ENCODE data around the gene RNH1.

Gene RNH1

GRCh38 chr11:476416-476815 is 30.6 kb downstream of the RNH1 start:
- Histone ChIP-seq H3K9me2 (replicated peaks; ENCODE audit: insufficient read depth, low read length) (no peaks in the 10 kb centered on the region), H4K20me1 (ENCODE audit: insufficient read depth, low read length) (no peaks in the 10 kb centered on the region), H3K9me3 (replicated peaks; ENCODE audit: insufficient read depth, low read length) (no peaks in the 10 kb centered on the region), H3K27me3 (replicated peaks; ENCODE audit: insufficient read depth, low read length) (no peaks in the 10 kb centered on the region), H3F3A (ENCODE audit: insufficient read depth, low read length) (no peaks in the 10 kb centered on the region), H3K4me3 (ENCODE audit: low read length) (no peak overlapping the region), H2AFZ (ENCODE audit: low read length) (no peak overlapping the region), H3K79me2 (ENCODE audit: low read length) (no peaks in the 10 kb centered on the region), H3K36me3 (replicated peaks; ENCODE audit: insufficient read depth, low read length) (no peaks in the 10 kb centered on the region), H3K9ac (ENCODE audit: low read length) (no peak overlapping the region), H3K4me1 (ENCODE audit: low read length) (no peaks in the 10 kb centered on the region), H3K27ac (ENCODE audit: low read length) (no peak overlapping the region), H3K4me2 (ENCODE audit: low read depth, low read length) (no peak overlapping the region)
- no peak for DNase-seq
- no peak for TF ChIP-seq CTCF (IDR thresholded peaks at IDR 0.05; ENCODE audit: low read length)
- TF ChIP-seq EZH2 (optimal IDR thresholded peaks at IDR 0.05; ENCODE audit: low read depth, low read length) = no peak
- no peak for TF ChIP-seq EZH2phosphoT487 (IDR thresholded peaks at IDR 0.05; ENCODE audit: low read length)

GRCh38 chr11:475941-476340 is 31.1 kb downstream of the RNH1 start:
- no peak for DNase-seq
- Histone ChIP-seq H3K79me2 (ENCODE audit: low read length) (no peaks in the 10 kb centered on the region), H3K4me2 (ENCODE audit: low read depth, low read length) (no peak overlapping the region), H3K4me3 (ENCODE audit: low read length) (no peak overlapping the region), H3K27ac (ENCODE audit: low read length) (no peak overlapping the region), H3K9me2 (replicated peaks; ENCODE audit: insufficient read depth, low read length) (no peaks in the 10 kb centered on the region), H3K9me3 (replicated peaks; ENCODE audit: insufficient read depth, low read length) (no peaks in the 10 kb centered on the region), H3K27me3 (replicated peaks; ENCODE audit: insufficient read depth, low read length) (no peaks in the 10 kb centered on the region), H2AFZ (ENCODE audit: low read length) (no peak overlapping the region), H3K4me1 (ENCODE audit: low read length) (no peaks in the 10 kb centered on the region), H3K36me3 (replicated peaks; ENCODE audit: insufficient read depth, low read length) (no peaks in the 10 kb centered on the region), H4K20me1 (ENCODE audit: insufficient read depth, low read length) (no peaks in the 10 kb centered on the region), H3K9ac (ENCODE audit: low read length) (no peak overlapping the region), H3F3A (ENCODE audit: insufficient read depth, low read length) (no peaks in the 10 kb centered on the region)
- TF ChIP-seq EZH2phosphoT487 (IDR thresholded peaks at IDR 0.05; ENCODE audit: low read length) = no peak
- TF ChIP-seq EZH2 (optimal IDR thresholded peaks at IDR 0.05; ENCODE audit: low read depth, low read length) = no peak
- no peak for TF ChIP-seq CTCF (IDR thresholded peaks at IDR 0.05; ENCODE audit: low read length)

GRCh38 chr11:474914-475506 is 32.0 kb downstream of the RNH1 start:
- no peaks in the 10 kb centered on the region for H3F3A ChIP-seq (ENCODE audit: insufficient read depth, low read length)
- H3K27ac ChIP-seq (ENCODE audit: low read length) = no peak overlapping the region
- H3K9me3 ChIP-seq (replicated peaks; ENCODE audit: insufficient read depth, low read length) = no peaks in the 10 kb centered on the region
- no peaks in the 10 kb centered on the region for H4K20me1 ChIP-seq (ENCODE audit: insufficient read depth, low read length)
- no peaks in the 10 kb centered on the region for H3K27me3 ChIP-seq (replicated peaks; ENCODE audit: insufficient read depth, low read length)
- no peak for TF ChIP-seq EZH2phosphoT487 (IDR thresholded peaks at IDR 0.05; ENCODE audit: low read length)
- TF ChIP-seq EZH2 (optimal IDR thresholded peaks at IDR 0.05; ENCODE audit: low read depth, low read length) = no peak
- no peak for TF ChIP-seq CTCF (IDR thresholded peaks at IDR 0.05; ENCODE audit: low read length)
- no peak overlapping the region for H3K9ac ChIP-seq (ENCODE audit: low read length)
- no peak overlapping the region for H3K4me2 ChIP-seq (ENCODE audit: low read depth, low read length)
- no peaks in the 10 kb centered on the region for H3K4me1 ChIP-seq (ENCODE audit: low read length)
- no peak for DNase-seq
- H2AFZ ChIP-seq (ENCODE audit: low read length) = no peak overlapping the region
- no peak overlapping the region for H3K4me3 ChIP-seq (ENCODE audit: low read length)
- H3K36me3 ChIP-seq (replicated peaks; ENCODE audit: insufficient read depth, low read length) = no peaks in the 10 kb centered on the region
- H3K79me2 ChIP-seq (ENCODE audit: low read length) = no peaks in the 10 kb centered on the region
- no peaks in the 10 kb centered on the region for H3K9me2 ChIP-seq (replicated peaks; ENCODE audit: insufficient read depth, low read length)
